GM10248 (cell line): ENCODE results near the gene FZR1.

Experiments used
- CTCF ChIA-PET: fragments of 300-600 bp; sonication (Branson Sonifier 250); formaldehyde crosslinking; extraction: SDS; loops from one replicate; lab custom pipeline; 2021; ENCODE audit warnings: antibody characterized with exemption; lab: Yijun Ruan, JAX
- POLR2A ChIA-PET: fragments of 350-650 bp; sonication (Branson Sonifier 250); formaldehyde crosslinking; extraction: SDS; loops from one replicate; lab custom pipeline; 2020; ENCODE audit warnings: antibody characterized with exemption; lab: Yijun Ruan, JAX
- DNase-seq: peaks from one replicate; pipeline ENCODE4 v3.0.0; 2012; ENCODE audit errors: extremely low spot score
- TF ChIP-seq, protein P1 (sequence below): IDR thresholded peaks from 2 replicates; pipeline ENCODE4 v1.5.1; 2012; ENCODE audit warnings: mild to moderate bottlenecking, low read depth; ENCODE audit errors: extremely low read depth, missing control alignments, control extremely low read depth

FZR1 gene

DNA sequence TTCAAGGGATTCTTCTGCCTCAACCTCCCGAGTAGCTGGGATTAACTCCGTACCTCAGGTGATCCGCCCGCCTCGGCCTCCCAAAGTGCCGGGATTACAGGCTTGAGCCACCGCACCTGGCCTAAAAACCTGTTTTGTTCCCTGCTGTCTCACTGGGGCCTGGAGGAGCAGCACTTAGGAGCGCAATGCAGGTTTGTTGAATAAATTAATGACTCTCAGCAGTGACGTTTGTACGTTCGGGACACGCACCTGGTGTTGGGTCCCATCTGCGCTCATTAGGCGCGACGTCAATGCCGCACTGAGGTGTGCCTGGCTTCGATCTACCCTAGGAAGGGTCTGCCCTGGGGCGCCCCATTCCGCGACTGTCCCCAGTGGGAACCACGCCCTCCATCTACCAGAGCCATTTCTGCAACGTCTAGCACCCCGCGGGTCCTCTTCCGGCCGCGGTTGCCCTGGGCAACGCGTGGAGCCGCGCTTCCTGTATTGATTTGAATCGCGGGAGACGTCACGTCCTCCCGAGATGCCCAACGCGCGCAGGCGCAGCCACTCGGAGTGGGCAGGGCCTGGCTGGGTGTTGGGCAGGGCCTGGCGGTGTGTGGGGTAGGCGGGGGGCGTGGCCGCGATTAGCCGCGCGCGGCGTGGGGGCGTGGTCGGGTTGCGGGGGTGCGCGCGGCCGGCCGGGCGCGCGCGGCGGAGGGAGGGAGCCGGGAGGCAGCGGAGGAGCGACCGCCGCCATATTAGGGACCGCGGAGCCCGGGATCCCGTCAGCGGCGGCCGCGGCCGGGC lies at the start of gene FZR1:
FZR1 (plus strand) TSS at position 714 of the 786 bp plus-strand sequence. CDS start 16,679 bp downstream, outside the sequence.
- CTCF ChIA-PET, result interaction anchor here (1.9 kb wide), 1 partner anchor 21 kb away, joined by 5 read pairs; no protein-coding TSS in a partner anchor
- POLR2A ChIA-PET, result interaction anchor here (0.7 kb wide), 1 partner anchor 301 kb away, joined by 4 read pairs; no protein-coding TSS in a partner anchor
- DNase-seq, result peak; percentile 100
- TF ChIP-seq, protein P1, sequence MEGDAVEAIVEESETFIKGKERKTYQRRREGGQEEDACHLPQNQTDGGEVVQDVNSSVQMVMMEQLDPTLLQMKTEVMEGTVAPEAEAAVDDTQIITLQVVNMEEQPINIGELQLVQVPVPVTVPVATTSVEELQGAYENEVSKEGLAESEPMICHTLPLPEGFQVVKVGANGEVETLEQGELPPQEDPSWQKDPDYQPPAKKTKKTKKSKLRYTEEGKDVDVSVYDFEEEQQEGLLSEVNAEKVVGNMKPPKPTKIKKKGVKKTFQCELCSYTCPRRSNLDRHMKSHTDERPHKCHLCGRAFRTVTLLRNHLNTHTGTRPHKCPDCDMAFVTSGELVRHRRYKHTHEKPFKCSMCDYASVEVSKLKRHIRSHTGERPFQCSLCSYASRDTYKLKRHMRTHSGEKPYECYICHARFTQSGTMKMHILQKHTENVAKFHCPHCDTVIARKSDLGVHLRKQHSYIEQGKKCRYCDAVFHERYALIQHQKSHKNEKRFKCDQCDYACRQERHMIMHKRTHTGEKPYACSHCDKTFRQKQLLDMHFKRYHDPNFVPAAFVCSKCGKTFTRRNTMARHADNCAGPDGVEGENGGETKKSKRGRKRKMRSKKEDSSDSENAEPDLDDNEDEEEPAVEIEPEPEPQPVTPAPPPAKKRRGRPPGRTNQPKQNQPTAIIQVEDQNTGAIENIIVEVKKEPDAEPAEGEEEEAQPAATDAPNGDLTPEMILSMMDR, result no peak

DNA sequence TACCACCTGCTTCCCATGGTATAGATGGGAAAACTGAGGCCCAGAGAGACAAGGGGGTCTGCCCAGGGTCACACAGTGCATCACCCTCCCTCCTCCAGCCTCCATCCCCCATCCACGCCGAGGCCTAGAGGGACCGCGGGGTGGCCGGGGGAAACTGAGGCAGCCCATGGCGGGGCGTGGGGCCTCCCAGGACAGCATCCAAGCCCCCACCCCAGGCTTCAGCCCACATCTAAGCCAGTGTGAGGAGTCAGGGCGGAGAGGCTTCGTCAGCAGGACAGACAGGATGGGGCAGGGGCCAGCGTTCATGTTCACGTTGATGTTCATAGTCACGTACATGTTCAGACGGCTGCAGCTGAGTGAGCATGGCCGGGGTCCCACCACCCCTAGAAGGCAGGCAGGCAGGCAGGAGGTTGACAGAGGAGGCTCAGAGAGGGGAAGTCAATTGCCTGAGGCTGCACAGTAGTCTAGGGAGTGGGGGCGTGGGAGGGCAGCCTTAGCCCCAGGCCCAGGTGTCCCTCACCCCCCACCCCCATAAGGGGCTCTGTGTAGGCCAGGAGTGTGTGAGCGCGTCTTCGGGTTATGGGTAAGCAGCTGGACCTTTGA lies 49.1 kb upstream of the FZR1 start:
- ChIA-PET POLR2A (no interaction called here), CTCF (interaction anchor here (0.6 kb wide), 1 partner anchor 152 kb away, joined by 3 read pairs; no protein-coding TSS in a partner anchor)
- DNase-seq, result no peak
- TF ChIP-seq, protein P1, result no peak

DNA sequence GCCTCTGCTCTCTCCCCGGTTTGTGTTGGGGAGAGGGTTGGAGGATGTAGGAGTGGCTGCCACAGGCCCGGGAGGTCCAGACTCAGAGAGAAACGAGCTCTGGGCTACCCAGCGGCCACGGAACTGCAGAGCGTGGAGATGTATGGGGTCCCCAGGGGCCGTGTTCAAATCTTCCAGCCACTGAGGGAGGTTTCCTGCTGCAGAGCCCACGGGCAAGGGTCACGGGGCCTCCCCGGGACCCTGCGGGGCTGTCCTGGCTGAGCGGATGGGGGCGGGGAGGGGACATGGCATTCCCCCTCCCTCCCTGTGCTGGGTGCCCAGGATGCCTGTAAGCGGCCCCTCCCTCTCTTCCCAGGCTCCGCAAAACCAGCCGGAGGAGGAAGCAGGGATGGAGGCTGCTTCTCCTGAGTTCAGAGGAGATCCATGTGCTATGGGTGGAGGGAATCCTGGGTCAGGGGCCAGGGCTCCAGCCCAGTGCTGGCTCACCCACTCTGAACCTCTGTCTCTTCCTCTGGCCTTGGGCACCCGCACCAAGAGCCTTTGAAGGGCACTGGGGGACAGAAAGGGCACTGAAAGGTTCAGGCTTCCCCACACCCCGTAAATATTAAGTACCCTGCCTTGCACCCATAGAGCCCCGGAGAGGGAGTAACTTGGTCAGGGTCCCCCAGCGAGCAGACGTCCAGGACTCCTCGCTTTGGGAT lies 48.4 kb upstream of the FZR1 start:
- no peak for DNase-seq
- TF ChIP-seq, protein P1, result no peak
- POLR2A ChIA-PET, result no interaction called here
- CTCF ChIA-PET, result interaction anchor here (0.6 kb wide), 1 partner anchor 153 kb away, joined by 3 read pairs; no protein-coding TSS in a partner anchor

DNA sequence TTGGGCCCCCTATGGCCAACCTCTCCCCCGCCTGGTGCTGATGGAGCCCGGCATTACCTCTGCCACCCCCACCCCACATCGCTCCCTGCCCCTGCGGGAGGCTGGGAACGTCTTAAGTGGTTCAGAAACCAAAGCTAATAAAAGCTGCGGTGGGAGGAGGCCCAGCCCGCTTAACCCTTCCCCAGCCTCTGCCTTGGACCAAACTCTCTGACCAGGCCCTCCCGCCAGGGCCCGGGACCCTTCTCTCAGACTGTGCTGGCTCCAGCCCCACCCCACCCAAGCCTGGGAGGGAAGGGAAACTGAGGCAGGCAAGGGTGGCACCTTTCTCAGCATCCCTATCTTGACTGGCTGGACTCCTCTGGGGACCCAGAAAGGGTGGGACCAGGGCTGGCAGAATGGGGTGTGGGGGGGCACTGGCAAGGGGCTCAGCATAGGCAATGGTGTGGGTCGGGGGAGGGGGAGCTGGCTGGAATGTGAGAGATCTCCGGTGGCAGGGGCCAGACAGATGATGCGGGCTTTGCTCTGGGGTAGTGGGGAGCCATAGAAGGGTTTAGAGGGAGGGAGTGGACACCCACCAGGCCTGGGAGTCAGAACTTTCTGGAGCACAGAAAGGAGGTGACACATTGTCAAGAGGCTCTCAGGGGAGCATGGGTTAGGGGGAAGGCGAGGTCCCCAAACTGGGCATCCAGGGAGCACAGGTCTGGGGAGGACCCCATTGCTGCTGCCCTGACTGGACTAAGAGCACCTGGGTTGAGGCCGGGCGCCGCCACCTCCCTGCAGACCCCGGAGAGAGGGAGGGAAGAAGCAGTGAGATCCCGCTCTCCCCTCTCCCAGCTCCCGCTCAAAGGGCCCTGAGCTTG lies 47.7 kb upstream of the FZR1 start:
- no peak for DNase-seq
- TF ChIP-seq, protein P1, result no peak
- ChIA-PET POLR2A (no interaction called here), CTCF (no interaction called here)

DNA sequence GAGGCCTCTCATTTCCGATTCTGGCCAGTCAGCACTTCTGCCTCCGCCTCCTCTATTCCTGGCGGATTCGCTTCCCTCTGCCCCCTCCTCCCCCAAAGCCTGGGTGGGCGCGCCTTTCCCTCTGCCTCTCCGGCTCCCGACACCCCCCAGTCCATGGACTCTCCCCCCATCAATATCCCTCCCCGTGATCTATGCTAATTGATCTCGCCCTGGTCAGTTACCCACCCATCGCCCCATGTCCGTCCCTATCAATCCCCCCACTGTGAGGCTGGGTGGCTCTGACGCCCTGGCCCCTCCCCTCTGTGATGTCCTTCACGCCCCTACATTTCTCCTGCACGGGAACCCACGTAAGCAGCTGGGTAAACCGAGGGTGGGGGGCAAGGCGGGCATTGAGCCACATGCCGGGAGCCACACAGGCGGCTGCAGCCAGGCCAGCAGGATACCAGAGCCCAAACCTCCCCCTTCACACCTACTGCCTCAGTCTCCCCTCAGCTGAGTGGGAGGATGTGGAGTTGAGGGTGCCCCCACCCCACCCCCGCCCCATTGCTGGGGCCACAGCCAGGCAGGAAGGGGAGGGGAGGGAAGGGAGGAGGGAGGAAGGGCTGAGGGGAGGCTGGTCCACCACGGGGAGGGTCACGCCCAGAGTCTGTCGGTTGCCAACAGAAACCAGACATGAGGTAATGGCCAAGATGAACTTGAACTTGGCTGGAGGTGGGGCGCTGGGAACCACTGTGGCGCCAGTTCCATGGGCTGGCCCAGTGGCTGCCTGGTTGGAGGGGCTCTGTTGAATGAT lies 46.8 kb upstream of the FZR1 start:
- ChIA-PET CTCF (interaction anchor here (3.4 kb wide), 1 partner anchor 13 kb away, joined by 13 read pairs; no protein-coding TSS in a partner anchor), POLR2A (no interaction called here)
- TF ChIP-seq, protein P1, result no peak
- DNase-seq, result no peak
